H1 (cell line): ENCODE data around the gene CA7. TPM values are rescaled to one million over a fixed set of nuclear protein-coding genes. Genes with fewer than 3 reads are reported as not detected.

Experiments used
- BCL11A ChIP-seq, 2 experiments: IDR thresholded peaks; one replicate each; pipeline ENCODE4 v1.6.1; 2011; ENCODE audit warnings: low read depth in 2 of 2, low read length in 2 of 2, mild to moderate bottlenecking in 2 of 2
- BRCA1 ChIP-seq: IDR thresholded peaks from 2 replicates; pipeline ENCODE4 v1.6.1; 2012; ENCODE audit warnings: low read depth, low read length, improper control_type of control experiment
- CHD2 ChIP-seq: IDR thresholded peaks from 2 replicates; pipeline ENCODE4 v1.6.1; 2012; ENCODE audit warnings: low read length, improper control_type of control experiment
- JUN ChIP-seq: IDR thresholded peaks from 2 replicates; pipeline ENCODE4 v1.6.1; 2011; ENCODE audit warnings: low read depth, mild to moderate bottlenecking, improper control_type of control experiment, low read length
- KDM1A ChIP-seq: fragments of 200-600, 300-600 bp; sonication (generic); IDR thresholded peaks from 2 replicates; pipeline ENCODE4 v1.7.1; 2016; ENCODE audit warnings: mild to moderate bottlenecking, low read length, borderline replicate concordance
- POLR2AphosphoS5 ChIP-seq: IDR thresholded peaks from 2 replicates; pipeline ENCODE4 v1.6.1; 2011; ENCODE audit warnings: low read depth, low read length
- RAD21 ChIP-seq, 2 experiments: IDR thresholded peaks in 1 of 2; conservative IDR thresholded peaks in 1 of 2; 2 replicates each; pipeline ENCODE4 v1.6.1; 2011; ENCODE audit warnings: low read depth in 2 of 2, low read length in 2 of 2, improper control_type of control experiment in 1 of 2, inconsistent platforms in 1 of 2, mild to moderate bottlenecking in 1 of 2, moderate library complexity in 1 of 2
- SUZ12 ChIP-seq: fragments of 200-600 bp; sonication (generic); IDR thresholded peaks from 2 replicates; pipeline ENCODE4 v1.6.1; 2012; ENCODE audit warnings: mild to moderate bottlenecking, inconsistent platforms, low read length, moderate library complexity, mixed read lengths
- TAF1 ChIP-seq: IDR thresholded peaks from 2 replicates; pipeline ENCODE4 v1.6.1; 2011; ENCODE audit warnings: mild to moderate bottlenecking, low read depth, low read length
- TAF7 ChIP-seq: optimal IDR thresholded peaks from 2 replicates; pipeline ENCODE3; 2011; ENCODE audit warnings: low read depth, mild to moderate bottlenecking, inconsistent platforms, low read length, moderate library complexity, borderline replicate concordance
- polyA plus RNA-seq, 7 experiments: library from polyadenylated mRNA; depleted of rRNA in 3 of 7; stranded (reverse) in 5 of 7; unstranded in 2 of 7; fragments of >200 nt in 5 of 7; fragments of 200-250 nt in 2 of 7; gene quantifications; 1 replicate in 5 of 7; 2 replicates in 1 of 7; 4 replicates in 1 of 7; pipeline versions ENCODE4 v1.2.1 to v1.2.3, GENCODE V29; 2011 to 2013; ENCODE audit warnings: missing spikeins in 2 of 7, mixed read lengths in 2 of 7
- total RNA-seq: library from RNA; stranded (reverse); fragmentation: NEBNext Ultra II Directional; extraction: Animal tissue kit (Norgen Biotek cat#: 25700); gene quantifications from 2 replicates; pipeline ENCODE4 v1.2.1, GENCODE V29; 2021

Gene CA7
- total and polyA plus RNA-seq, 2 of the 8 experiments (the other 6 are each of a cell fraction or from before 2014, with no cell fraction given) = 1.7 to 2.7 TPM

DNA sequence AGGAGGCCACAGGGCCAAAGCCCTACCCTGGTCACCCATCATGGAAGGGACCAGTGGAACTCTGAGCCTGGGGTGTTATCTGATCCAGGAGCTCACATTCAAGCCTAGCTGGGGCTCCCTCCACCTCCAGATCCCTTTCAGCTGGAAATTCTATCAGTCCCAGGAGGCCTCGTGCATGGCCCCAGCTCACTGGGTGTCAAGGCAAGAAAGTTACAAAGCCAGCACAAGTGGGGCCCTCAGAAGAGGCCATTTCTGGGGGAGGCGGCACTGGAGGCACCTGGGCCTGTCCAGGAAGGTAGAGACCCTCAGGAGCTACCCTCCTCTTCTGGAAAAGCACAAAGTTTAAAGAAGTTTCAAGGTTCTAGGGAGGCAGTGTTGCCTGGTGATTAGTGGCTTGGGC, 4.8 kb downstream of the CA7 start (continued):
- no peak for TF ChIP-seq TAF1
- no peak for TF ChIP-seq SUZ12
- TF ChIP-seq RAD21 (IDR thresholded peaks at IDR 0.05 in 1 of 2, conservative IDR thresholded peaks at IDR 0.05 in 1 of 2; ENCODE audit: low read depth in 2 of 2, low read length in 2 of 2) = no peak
- TF ChIP-seq BRCA1 = no peak
- no peak for TF ChIP-seq JUN
- no peak for TF ChIP-seq BCL11A (IDR thresholded peaks at IDR 0.05; ENCODE audit: low read depth in 2 of 2, low read length in 2 of 2)
- no peak for TF ChIP-seq CHD2
- no peak for TF ChIP-seq KDM1A
- no peak for TF ChIP-seq TAF7
- TF ChIP-seq POLR2AphosphoS5 = no peak
